ENCODE data around the gene CARD10. TPM values are rescaled to one million over a fixed set of nuclear protein-coding genes. Genes with fewer than 3 reads are reported as not detected.
"Not testable (repeated sequence)": the region's sequence is repeated elsewhere in the genome, so short reads cannot be mapped to it uniquely, and the experiment has no call there.

The CARD10 gene
- total RNA-seq, 1 donor from 2014 or later: 13.5 TPM

DNA sequence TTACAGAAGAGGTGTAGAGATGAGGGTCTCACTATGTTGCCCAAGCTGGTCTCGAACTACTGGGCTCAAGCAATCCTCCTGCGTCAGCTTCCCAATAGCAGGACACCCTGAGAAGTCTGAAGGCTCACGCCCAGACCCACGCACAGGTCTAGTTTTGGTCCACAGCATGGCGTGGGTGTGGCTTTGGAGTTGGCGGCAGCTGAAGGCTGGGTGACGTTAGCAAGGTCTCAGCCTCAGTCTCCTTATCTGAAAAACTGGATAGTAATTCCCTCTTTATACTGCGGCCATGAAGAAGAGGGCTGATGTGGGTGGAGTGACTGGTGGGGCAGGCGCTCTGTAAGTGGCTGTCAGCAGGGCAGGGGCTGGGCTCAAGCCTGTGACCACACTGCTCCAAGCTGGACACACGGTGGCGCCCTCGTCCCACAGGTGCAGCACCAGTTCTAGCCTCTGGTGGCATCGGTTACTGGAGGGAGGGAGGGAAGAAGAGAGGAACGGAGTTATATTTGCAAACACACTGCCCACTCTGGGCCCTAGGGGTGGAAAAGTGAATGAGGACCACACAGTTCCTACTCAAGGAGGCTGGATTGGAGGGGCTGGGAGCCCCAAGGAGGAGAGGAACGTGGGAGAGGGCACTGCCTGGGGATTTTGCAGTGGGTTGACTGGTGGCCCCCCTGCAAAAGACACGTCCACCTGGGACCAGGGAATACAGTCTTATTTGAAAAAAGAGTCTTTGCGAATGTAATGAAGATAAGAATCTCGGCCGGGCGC lies 19.6 kb upstream of the CARD10 start:
- no peaks in the 10 kb centered on the region for H3K9me3 Mint-ChIP-seq (ENCODE audit: low read depth)
- H3K27me3 Mint-ChIP-seq (ENCODE audit: low read depth): no peaks in the 10 kb centered on the region
- H3K4me3 Mint-ChIP-seq (ENCODE audit: unreplicated experiment): no peak overlapping the region
- TF ChIP-seq, protein P1, sequence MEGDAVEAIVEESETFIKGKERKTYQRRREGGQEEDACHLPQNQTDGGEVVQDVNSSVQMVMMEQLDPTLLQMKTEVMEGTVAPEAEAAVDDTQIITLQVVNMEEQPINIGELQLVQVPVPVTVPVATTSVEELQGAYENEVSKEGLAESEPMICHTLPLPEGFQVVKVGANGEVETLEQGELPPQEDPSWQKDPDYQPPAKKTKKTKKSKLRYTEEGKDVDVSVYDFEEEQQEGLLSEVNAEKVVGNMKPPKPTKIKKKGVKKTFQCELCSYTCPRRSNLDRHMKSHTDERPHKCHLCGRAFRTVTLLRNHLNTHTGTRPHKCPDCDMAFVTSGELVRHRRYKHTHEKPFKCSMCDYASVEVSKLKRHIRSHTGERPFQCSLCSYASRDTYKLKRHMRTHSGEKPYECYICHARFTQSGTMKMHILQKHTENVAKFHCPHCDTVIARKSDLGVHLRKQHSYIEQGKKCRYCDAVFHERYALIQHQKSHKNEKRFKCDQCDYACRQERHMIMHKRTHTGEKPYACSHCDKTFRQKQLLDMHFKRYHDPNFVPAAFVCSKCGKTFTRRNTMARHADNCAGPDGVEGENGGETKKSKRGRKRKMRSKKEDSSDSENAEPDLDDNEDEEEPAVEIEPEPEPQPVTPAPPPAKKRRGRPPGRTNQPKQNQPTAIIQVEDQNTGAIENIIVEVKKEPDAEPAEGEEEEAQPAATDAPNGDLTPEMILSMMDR (IDR thresholded peaks at IDR 0.05): peak; percentile 96
- no peak overlapping the region for H3K27ac Mint-ChIP-seq (ENCODE audit: unreplicated experiment)
- H3K36me3 Mint-ChIP-seq (ENCODE audit: low read depth): no peaks in the 10 kb centered on the region
- H3K4me1 Mint-ChIP-seq (ENCODE audit: low read depth): peaks cover 36% of the 10 kb centered on the region
- peak; percentile 98 for DNase-seq (ENCODE audit: low spot score)

DNA sequence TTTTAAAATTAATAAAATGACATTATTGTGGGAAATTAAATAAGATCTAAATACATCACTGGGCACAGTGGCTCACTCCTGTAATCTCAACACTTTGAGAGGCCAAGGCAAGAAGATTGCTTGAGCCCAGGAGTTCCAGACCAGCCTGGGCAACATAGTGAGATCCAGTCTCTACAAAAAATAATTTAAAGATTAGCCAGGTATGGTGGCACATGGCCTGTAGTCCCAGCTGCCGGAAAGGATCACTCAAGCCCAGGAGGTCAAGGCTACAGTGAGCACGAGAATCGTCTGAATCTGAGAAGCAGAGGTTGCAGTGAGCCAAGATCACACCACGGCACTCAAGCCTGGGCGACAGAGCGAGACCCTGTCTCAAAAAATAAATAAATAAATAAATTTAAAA lies 15.9 kb upstream of the CARD10 start:
- Mint-ChIP-seq H3K27ac (ENCODE audit: unreplicated experiment) (no peak overlapping the region), H3K27me3 (ENCODE audit: low read depth) (no peaks in the 10 kb centered on the region), H3K4me3 (ENCODE audit: unreplicated experiment) (no peak overlapping the region), H3K9me3 (ENCODE audit: low read depth) (no peaks in the 10 kb centered on the region), H3K4me1 (ENCODE audit: low read depth) (peaks cover 22% of the 10 kb centered on the region), H3K36me3 (ENCODE audit: low read depth) (no peaks in the 10 kb centered on the region)
- TF ChIP-seq, protein P1 (IDR thresholded peaks at IDR 0.05): no peak
- DNase-seq (ENCODE audit: low spot score): no peak

DNA sequence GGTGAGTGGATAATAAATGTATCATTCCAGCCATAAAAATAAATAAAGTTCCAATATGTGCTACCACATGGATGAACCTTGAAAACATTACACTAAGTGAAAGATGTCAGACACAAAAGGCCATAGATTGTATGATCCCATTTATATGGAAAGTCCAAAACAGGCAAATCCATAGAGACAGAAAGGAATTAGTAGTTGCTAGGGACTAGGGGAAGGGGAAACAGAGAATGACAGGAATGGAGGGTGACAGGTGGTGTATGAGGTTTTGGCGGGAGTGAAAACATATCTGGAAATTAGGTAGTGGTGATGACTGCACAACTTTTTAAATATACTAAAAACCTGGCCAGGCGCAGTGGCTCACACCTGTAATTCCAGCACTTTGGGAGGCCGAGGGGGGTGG lies 15.2 kb upstream of the CARD10 start:
- peaks cover 22% of the 10 kb centered on the region for H3K4me1 Mint-ChIP-seq (ENCODE audit: low read depth)
- no peak for DNase-seq (ENCODE audit: low spot score)
- TF ChIP-seq, protein P1 (IDR thresholded peaks at IDR 0.05): no peak
- no peaks in the 10 kb centered on the region for H3K27me3 Mint-ChIP-seq (ENCODE audit: low read depth)
- H3K9me3 Mint-ChIP-seq (ENCODE audit: low read depth): no peaks in the 10 kb centered on the region
- no peaks in the 10 kb centered on the region for H3K36me3 Mint-ChIP-seq (ENCODE audit: low read depth)
- H3K27ac Mint-ChIP-seq (ENCODE audit: unreplicated experiment): no peak overlapping the region
- no peak overlapping the region for H3K4me3 Mint-ChIP-seq (ENCODE audit: unreplicated experiment)

DNA sequence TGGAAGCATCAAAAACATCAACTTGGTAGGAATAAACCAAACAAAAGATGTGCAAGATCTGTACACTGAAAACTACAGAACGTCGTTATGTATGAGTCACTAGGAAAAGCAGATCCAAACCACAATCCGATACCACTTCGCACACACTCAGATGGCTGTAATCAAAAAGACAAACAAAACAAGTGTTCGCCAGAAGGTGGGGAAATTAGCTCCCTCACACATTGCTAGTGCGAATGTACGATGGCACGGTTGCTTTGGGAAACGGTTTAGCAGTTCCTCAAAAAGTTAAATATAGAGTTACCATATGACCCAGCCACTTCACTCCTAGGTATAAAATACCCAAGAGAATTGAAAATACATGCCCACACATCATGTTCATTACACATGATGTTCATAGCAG lies 14.8 kb upstream of the CARD10 start:
- TF ChIP-seq, protein P1 (IDR thresholded peaks at IDR 0.05): peak; percentile 20
- Mint-ChIP-seq H3K4me3 (ENCODE audit: unreplicated experiment) (no peak overlapping the region), H3K9me3 (ENCODE audit: low read depth) (no peaks in the 10 kb centered on the region), H3K4me1 (ENCODE audit: low read depth) (peaks cover 20% of the 10 kb centered on the region), H3K27ac (ENCODE audit: unreplicated experiment) (peak overlapping the region; percentile 34), H3K36me3 (ENCODE audit: low read depth) (no peaks in the 10 kb centered on the region), H3K27me3 (ENCODE audit: low read depth) (no peaks in the 10 kb centered on the region)
- no peak for DNase-seq (ENCODE audit: low spot score)

DNA sequence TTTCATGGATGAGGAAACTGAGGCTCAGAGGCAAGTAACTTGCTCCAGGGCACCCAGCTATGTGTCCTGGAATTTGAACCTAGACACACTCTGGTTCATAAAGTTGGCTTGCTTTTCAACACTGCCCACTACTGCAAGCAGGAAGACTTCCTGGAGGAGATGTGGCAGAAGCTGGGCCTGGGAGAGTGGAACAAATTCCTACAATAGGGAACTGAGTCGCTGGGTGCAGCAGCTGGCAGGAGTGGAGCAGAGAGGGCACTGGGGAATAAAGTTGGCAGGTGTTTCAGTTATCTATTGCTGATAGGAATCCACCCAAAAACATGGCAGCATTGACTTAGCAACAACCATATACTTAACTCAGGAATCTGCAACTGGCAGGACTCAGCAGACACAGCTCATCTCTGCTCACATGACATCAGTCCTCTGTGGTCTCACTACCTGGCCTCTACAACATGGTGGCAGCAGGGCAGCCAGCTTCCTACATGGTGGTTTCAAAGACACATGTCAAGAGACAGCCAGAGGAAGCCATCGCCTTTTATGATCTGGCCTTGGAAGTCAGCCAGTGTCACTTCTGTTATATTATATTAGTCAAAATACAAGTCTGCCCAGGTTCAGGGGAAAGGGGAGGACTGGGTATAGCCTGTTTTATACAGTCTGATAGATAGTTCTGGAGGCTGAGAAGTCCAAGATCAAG lies 10.6 kb upstream of the CARD10 start:
- TF ChIP-seq, protein P1 (IDR thresholded peaks at IDR 0.05): no peak
- H3K4me3 Mint-ChIP-seq (ENCODE audit: unreplicated experiment): no peak overlapping the region
- no peaks in the 10 kb centered on the region for H3K27me3 Mint-ChIP-seq (ENCODE audit: low read depth)
- no peak overlapping the region for H3K27ac Mint-ChIP-seq (ENCODE audit: unreplicated experiment)
- H3K4me1 Mint-ChIP-seq (ENCODE audit: low read depth): peaks cover 41% of the 10 kb centered on the region
- DNase-seq (ENCODE audit: low spot score): no peak
- H3K9me3 Mint-ChIP-seq (ENCODE audit: low read depth): no peaks in the 10 kb centered on the region
- no peaks in the 10 kb centered on the region for H3K36me3 Mint-ChIP-seq (ENCODE audit: low read depth)

DNA sequence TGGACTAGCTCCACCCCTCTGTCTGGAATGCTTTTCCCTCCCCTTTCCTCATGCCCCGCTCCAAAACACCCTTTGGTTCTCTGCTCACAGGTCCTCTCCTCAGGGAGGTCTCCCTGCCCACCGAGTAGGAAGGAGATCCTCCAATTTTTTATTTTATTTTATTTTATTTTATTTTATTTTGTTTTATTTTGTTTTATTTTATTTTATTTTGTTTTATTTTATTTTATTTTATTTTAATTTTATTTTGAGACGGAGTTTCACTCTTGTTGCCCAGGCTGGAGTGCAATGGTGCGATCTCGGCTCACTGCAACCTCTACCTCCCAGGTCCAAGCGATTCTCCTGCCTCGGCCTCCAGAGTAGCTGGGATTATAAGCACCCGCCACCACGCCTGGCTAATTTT lies 8.7 kb upstream of the CARD10 start:
- H3K4me1 Mint-ChIP-seq (ENCODE audit: low read depth): peaks cover 26% of the 10 kb centered on the region

DNA sequence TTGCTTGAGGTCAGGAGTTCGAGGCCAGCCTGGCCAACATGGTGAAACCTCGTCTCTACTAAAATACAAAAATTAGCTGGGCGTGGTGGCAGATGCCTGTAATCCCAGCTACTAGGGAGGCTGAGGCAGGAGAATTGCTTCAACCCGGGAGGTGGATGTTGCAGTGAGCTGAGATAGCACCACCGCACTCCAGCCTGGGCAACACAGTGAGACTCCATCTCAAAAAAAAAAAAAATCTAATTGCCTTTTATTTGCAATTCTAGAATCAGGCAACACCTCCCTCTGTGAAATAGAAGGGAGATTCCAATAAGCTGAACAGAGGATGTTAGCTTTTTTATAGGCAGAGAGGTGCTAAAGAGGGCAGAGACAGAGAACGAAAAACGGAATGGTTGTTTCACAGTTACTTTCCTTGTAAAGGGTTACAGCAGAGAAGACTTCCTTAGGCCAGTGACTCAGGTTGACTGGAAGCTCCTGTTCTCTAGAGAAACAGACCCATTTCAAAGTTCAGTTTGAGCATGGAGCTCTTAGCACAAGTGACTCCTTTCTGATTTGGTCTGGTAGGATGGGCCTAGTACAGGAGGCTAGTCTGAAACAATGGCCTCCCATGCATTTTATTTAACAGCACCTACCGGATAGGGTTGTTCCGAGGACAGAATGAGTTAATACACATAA lies 8.0 kb upstream of the CARD10 start:
- not testable (repeated sequence) for H3K36me3 Mint-ChIP-seq (ENCODE audit: low read depth); H3K27me3 Mint-ChIP-seq (ENCODE audit: low read depth); H3K4me3 Mint-ChIP-seq (ENCODE audit: unreplicated experiment); DNase-seq (ENCODE audit: low spot score); H3K9me3 Mint-ChIP-seq (ENCODE audit: low read depth); H3K27ac Mint-ChIP-seq (ENCODE audit: unreplicated experiment)
- peaks cover 26% of the 10 kb centered on the region for H3K4me1 Mint-ChIP-seq (ENCODE audit: low read depth)

More for the DNA sequence above, 8.7 kb upstream of the CARD10 start:
- H3K4me3 Mint-ChIP-seq (ENCODE audit: unreplicated experiment); H3K27ac Mint-ChIP-seq (ENCODE audit: unreplicated experiment); DNase-seq (ENCODE audit: low spot score); H3K36me3 Mint-ChIP-seq (ENCODE audit: low read depth); H3K27me3 Mint-ChIP-seq (ENCODE audit: low read depth); H3K9me3 Mint-ChIP-seq (ENCODE audit: low read depth): not testable (repeated sequence)
